Trophoblast cell (in vitro differentiated cells and primary cell): ENCODE data around the gene TP53BP1.

Source experiments
- DNase-seq, 2 donors: peaks; one replicate each; pipeline ENCODE4 v3.0.0-alpha.2; 2016
- H2AFZ ChIP-seq: 2 replicates; pipeline ENCODE4 v1.6.1; 2013; ENCODE audit warnings: low read length, moderate library complexity, mild to moderate bottlenecking; ENCODE audit not compliant: insufficient read depth, poor library complexity
- H2AK5ac ChIP-seq: 2 replicates; pipeline ENCODE4 v1.6.1; 2013; ENCODE audit warnings: mild to moderate bottlenecking, low read length
- H2BK120ac ChIP-seq: 2 replicates; pipeline ENCODE4 v1.6.1; 2013; ENCODE audit warnings: low read length, mild to moderate bottlenecking, moderate library complexity; ENCODE audit not compliant: insufficient read depth, poor library complexity
- H2BK12ac ChIP-seq: 2 replicates; pipeline ENCODE4 v1.6.1; 2013; ENCODE audit warnings: mild to moderate bottlenecking, low read length, moderate library complexity
- H2BK5ac ChIP-seq: 2 replicates; pipeline ENCODE4 v1.6.1; 2013; ENCODE audit warnings: low read length, low read depth, moderate library complexity, mild to moderate bottlenecking; ENCODE audit not compliant: poor library complexity
- H3K14ac ChIP-seq: 2 replicates; pipeline ENCODE4 v1.6.1; 2013; ENCODE audit warnings: mild to moderate bottlenecking, low read length
- H3K18ac ChIP-seq: 2 replicates; pipeline ENCODE4 v1.6.1; 2013; ENCODE audit warnings: mild to moderate bottlenecking, low read length
- H3K23ac ChIP-seq: 2 replicates; pipeline ENCODE4 v1.6.1; 2013; ENCODE audit warnings: low read length
- H3K27ac ChIP-seq: 2 replicates; pipeline ENCODE4 v1.5.1; 2013; ENCODE audit warnings: low read depth, mild to moderate bottlenecking, inconsistent platforms, low read length, moderate library complexity
- H3K27me3 ChIP-seq: 2 replicates; pipeline ENCODE4 v1.6.1; 2013; ENCODE audit warnings: inconsistent platforms, mild to moderate bottlenecking, low read length, moderate library complexity; ENCODE audit not compliant: insufficient read depth
- H3K36me3 ChIP-seq, 2 experiments: 1 replicate in 1 of 2; 2 replicates in 1 of 2; pipeline ENCODE4 v1.6.1; 2013; ENCODE audit warnings: low read length in 2 of 2, mild to moderate bottlenecking in 2 of 2, moderate library complexity in 1 of 2; ENCODE audit not compliant: insufficient read depth in 2 of 2, control insufficient read depth in 1 of 2
- H3K4ac ChIP-seq: 2 replicates; pipeline ENCODE4 v1.6.1; 2013; ENCODE audit warnings: low read depth, mild to moderate bottlenecking, low read length, moderate library complexity
- H3K4me1 ChIP-seq, 2 experiments: 1 replicate in 1 of 2; 2 replicates in 1 of 2; pipeline ENCODE4 v1.6.1; 2013; ENCODE audit warnings: low read length in 2 of 2, mild to moderate bottlenecking in 2 of 2, moderate library complexity in 1 of 2; ENCODE audit not compliant: insufficient read depth in 2 of 2, control insufficient read depth in 1 of 2
- H3K4me2 ChIP-seq: 2 replicates; pipeline ENCODE4 v1.6.1; 2013; ENCODE audit warnings: inconsistent platforms, mild to moderate bottlenecking, low read length, moderate library complexity
- H3K4me3 ChIP-seq: 2 replicates; pipeline ENCODE4 v1.5.1; 2013; ENCODE audit warnings: mild to moderate bottlenecking, low read depth, low read length, inconsistent platforms
- H3K79me1 ChIP-seq: one replicate; pipeline ENCODE4 v1.6.1; 2013; ENCODE audit warnings: low read length
- H3K79me2 ChIP-seq: 2 replicates; pipeline ENCODE4 v1.6.1; 2013; ENCODE audit warnings: low read length, mild to moderate bottlenecking; ENCODE audit not compliant: control insufficient read depth, insufficient read depth, poor library complexity
- H3K9ac ChIP-seq: 2 replicates; pipeline ENCODE4 v1.6.1; 2013; ENCODE audit warnings: mild to moderate bottlenecking, low read length
- H3K9me3 ChIP-seq: 2 replicates; pipeline ENCODE4 v1.6.1; 2013; ENCODE audit warnings: low read depth, mild to moderate bottlenecking, control low read depth, inconsistent platforms, low read length; ENCODE audit not compliant: insufficient read depth
- H4K12ac ChIP-seq: 2 replicates; pipeline ENCODE4 v1.6.1; 2013; ENCODE audit warnings: low read depth, mild to moderate bottlenecking, low read length, moderate library complexity
- H4K8ac ChIP-seq: 2 replicates; pipeline ENCODE4 v1.6.1; 2013; ENCODE audit warnings: low read depth, mild to moderate bottlenecking, low read length, moderate library complexity
- H4K91ac ChIP-seq: one replicate; pipeline ENCODE4 v1.6.1; 2013; ENCODE audit warnings: low read depth, mild to moderate bottlenecking, low read length, moderate library complexity
- WGBS: extraction: QIAGEN DNeasy Blood & Tissue Kit; methylation state at CpG from one replicate; pipeline ENCODE4 v1.1.7; 2013; ENCODE audit warnings: missing lambda C conversion rate; ENCODE audit not compliant: insufficient read length, insufficient coverage; ENCODE audit errors: extremely low coverage; 5-methylcytosine and 5-hydroxymethylcytosine counted together

Gene TP53BP1

GRCh38 chr15:43414196-43414595 is 78.8 kb downstream of the TP53BP1 start:
- Histone ChIP-seq H3K79me1 (no peaks in the 10 kb centered on the region), H4K8ac (no peak overlapping the region), H2AK5ac (no peak overlapping the region), H3K9me3 (no peaks in the 10 kb centered on the region), H3K9ac (no peak overlapping the region), H3K4me2 (no peak overlapping the region), H2AFZ (no peak overlapping the region), H3K4ac (no peak overlapping the region), H3K4me1 (peaks cover 7 to 8% of the 10 kb centered on the region in 2 experiments), H3K27me3 (no peaks in the 10 kb centered on the region), H2BK5ac (no peak overlapping the region), H3K4me3 (no peak overlapping the region), H4K12ac (no peak overlapping the region), H3K27ac (no peak overlapping the region), H3K23ac (no peak overlapping the region), H3K14ac (no peak overlapping the region), H3K18ac (no peak overlapping the region), H4K91ac (no peak overlapping the region), H3K79me2 (no peaks in the 10 kb centered on the region), H2BK12ac (no peak overlapping the region), H3K36me3 (peaks cover 14 to 30% of the 10 kb centered on the region in 2 experiments), H2BK120ac (no peak overlapping the region)
- DNase-seq = peak in 1 of 2 donors; percentile 72

- Histone ChIP-seq H3K4me2 (no peak overlapping the region), H3K4me1 (peaks cover 7 to 10% of the 10 kb centered on the region in 2 experiments), H3K4me3 (no peak overlapping the region), H3K4ac (no peak overlapping the region), H4K8ac (no peak overlapping the region), H3K27me3 (no peaks in the 10 kb centered on the region), H4K91ac (no peak overlapping the region), H3K18ac (no peak overlapping the region), H3K79me2 (no peaks in the 10 kb centered on the region), H2BK120ac (no peak overlapping the region), H4K12ac (no peak overlapping the region), H2BK5ac (no peak overlapping the region), H2AFZ (no peak overlapping the region), H3K23ac (no peak overlapping the region), H3K36me3 (peaks cover 21 to 44% of the 10 kb centered on the region in 2 experiments), H3K9me3 (no peaks in the 10 kb centered on the region), H3K27ac (no peak overlapping the region), H2AK5ac (no peak overlapping the region), H2BK12ac (no peak overlapping the region), H3K79me1 (no peaks in the 10 kb centered on the region), H3K9ac (no peak overlapping the region), H3K14ac (no peak overlapping the region)
- peak; percentile 60 to 94 for DNase-seq
- no CpG with 5 or more reads among the region's 1 CpG for WGBS
Measured at GRCh38 chr15:43412096-43412495, 80.9 kb downstream of the TP53BP1 start.

GRCh38 chr15:43410572-43411214 is 82.3 kb downstream of the TP53BP1 start:
- Histone ChIP-seq H4K12ac (no peak overlapping the region), H3K23ac (no peak overlapping the region), H2BK120ac (no peak overlapping the region), H2BK12ac (no peak overlapping the region), H3K9ac (no peak overlapping the region), H3K79me1 (no peaks in the 10 kb centered on the region), H4K8ac (no peak overlapping the region), H3K27me3 (no peaks in the 10 kb centered on the region), H2AK5ac (no peak overlapping the region), H3K4me1 (peaks cover 7 to 13% of the 10 kb centered on the region in 2 experiments), H3K27ac (no peak overlapping the region), H3K4me3 (no peak overlapping the region), H4K91ac (no peak overlapping the region), H2BK5ac (no peak overlapping the region), H3K4ac (no peak overlapping the region), H3K14ac (no peak overlapping the region), H2AFZ (no peak overlapping the region), H3K36me3 (peaks cover 21 to 41% of the 10 kb centered on the region in 2 experiments), H3K18ac (no peak overlapping the region), H3K4me2 (no peak overlapping the region), H3K9me3 (no peaks in the 10 kb centered on the region), H3K79me2 (no peaks in the 10 kb centered on the region)
- WGBS = no CpG with 5 or more reads among the region's 5 CpGs
- peak; percentile 10 to 56 for DNase-seq

- no peaks in the 10 kb centered on the region for H3K9me3 ChIP-seq
- no peak overlapping the region for H3K4me2 ChIP-seq
- no peak overlapping the region for H3K14ac ChIP-seq
- no peak overlapping the region for H3K27ac ChIP-seq
- H2AFZ ChIP-seq = no peak overlapping the region
- H3K79me1 ChIP-seq = no peaks in the 10 kb centered on the region
- no peak overlapping the region for H2AK5ac ChIP-seq
- no peak overlapping the region for H3K4me3 ChIP-seq
- H3K9ac ChIP-seq = no peak overlapping the region
- no peak overlapping the region for H3K23ac ChIP-seq
- H3K79me2 ChIP-seq = no peaks in the 10 kb centered on the region
- H4K91ac ChIP-seq = no peak overlapping the region
- no peak overlapping the region for H2BK5ac ChIP-seq
- H4K12ac ChIP-seq = no peak overlapping the region
- H3K27me3 ChIP-seq = no peaks in the 10 kb centered on the region
- no CpG with 5 or more reads among the region's 4 CpGs for WGBS
- no peak overlapping the region for H2BK120ac ChIP-seq
- no peak overlapping the region for H2BK12ac ChIP-seq
- peaks cover 15 to 38% of the 10 kb centered on the region in 2 experiments for H3K36me3 ChIP-seq
- H3K4me1 ChIP-seq = peaks cover 7 to 13% of the 10 kb centered on the region in 2 experiments
- H4K8ac ChIP-seq = no peak overlapping the region
- H3K18ac ChIP-seq = no peak overlapping the region
- H3K4ac ChIP-seq = no peak overlapping the region
- no peak for DNase-seq
Measured at GRCh38 chr15:43408789-43409188, 84.2 kb downstream of the TP53BP1 start.
